HG03175 (cell line): ENCODE results near the gene PCDH15.
"Not testable (repeated sequence)": the region's sequence is repeated elsewhere in the genome, so short reads cannot be mapped to it uniquely, and the experiment has no call there.

Experiments
- ATAC-seq: cut with Tn5 transposase; IDR thresholded peaks from one replicate; pipeline ENCODE4 v1.9.1; 2021; ENCODE audit warnings: mild to moderate bottlenecking, moderate library complexity; ENCODE audit not compliant: unreplicated experiment

Gene PCDH15

DNA sequence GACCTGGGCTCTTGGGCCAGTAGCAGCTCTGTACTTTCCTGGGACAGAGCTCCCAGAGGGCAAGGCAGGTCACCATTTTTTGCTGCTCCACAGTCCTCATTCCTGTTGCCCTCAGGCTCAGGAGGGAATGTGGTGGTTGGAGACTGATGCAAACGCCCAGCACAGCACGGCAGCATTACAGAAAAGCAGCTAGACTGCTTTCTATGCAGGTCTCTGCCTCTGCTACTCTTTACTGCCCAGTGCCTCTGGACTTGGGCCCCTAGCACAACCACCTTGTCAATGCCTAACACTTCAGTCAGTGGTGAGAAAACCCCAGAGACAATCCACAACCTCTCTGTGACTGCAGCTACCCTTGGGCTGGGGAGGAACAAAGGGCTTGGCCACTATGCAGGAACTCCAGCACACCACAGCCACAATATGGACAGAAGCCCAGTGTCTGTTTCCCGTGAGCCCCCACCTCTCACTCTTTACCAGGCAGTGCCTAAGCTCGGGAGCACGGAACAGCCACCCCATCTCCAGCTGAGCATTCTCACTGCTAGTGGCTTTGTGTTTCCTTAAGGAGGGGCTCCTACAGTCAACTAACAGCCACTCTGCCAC lies 790.6 kb downstream of the PCDH15 start:
- ATAC-seq = no peak

DNA sequence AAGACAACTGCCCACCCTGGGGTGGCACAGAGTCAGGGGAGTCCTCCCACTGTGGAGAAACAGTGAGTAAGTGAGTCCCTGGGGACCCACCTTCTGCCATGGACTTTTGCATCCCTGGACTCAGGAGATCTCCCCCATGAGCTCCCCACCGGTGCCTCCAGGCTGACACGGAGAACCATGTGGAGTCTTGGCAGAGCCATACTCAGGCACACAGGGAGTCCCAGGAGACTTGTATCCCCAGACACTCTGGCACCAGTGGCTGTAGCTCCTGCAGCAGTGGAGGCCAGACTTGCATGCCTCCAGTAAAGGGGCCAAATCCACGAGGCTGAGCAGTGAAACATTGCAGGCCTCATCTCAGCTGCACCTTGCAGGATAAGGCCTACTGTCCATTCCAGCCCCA lies 791.4 kb downstream of the PCDH15 start:
- ATAC-seq = no peak

GRCh38 chr10:54002077-54002476 lies 799.0 kb downstream of the PCDH15 start:
- no peak for ATAC-seq

GRCh38 chr10:53997953-53998352 lies 803.1 kb downstream of the PCDH15 start:
- no peak for ATAC-seq

DNA sequence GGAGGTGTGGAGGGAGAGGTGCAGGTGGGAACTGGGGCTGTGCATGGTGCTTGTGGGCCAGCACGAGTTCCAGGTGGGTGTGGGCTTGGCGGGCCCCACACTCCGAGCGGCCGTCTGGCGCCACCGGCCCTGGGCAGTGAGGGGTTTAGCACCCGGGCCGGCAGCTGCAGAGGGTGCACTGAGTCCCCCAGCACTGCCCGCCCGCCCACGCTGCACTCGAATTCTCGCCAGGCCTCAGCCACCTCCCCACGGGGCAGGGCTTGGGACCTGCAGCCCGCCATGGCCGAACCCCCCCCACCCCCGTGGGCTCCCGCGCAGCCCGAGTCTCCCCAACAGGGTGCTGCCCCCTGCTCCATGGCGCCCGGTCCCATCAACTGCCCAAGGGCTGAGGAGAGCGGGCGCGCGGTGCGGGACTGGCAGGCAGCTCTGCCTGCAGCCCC lies 810.2 kb downstream of the PCDH15 start:
- ATAC-seq = no peak

- ATAC-seq = no peak
Measured at GRCh38 chr10:53983431-53983830, 817.6 kb downstream of the PCDH15 start.

DNA sequence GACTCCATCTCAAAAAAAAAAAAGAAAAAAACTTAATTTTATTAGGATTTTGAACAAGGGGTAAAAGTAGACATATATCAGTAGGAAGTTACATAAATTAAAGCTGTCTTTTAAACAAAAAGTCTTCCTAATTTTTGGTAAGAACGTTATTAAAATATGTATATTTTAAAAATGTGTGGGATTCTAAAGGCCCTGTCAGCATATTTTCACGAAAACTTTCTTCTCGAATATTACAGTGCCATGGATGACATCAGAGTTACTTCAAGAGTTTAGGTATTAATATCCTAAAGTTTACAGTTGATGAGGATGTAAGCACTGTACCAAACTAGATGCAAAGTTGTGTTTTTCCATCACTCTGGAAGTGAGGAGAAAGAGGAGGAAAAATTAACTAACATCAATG lies 820.8 kb downstream of the PCDH15 start:
- no peak for ATAC-seq

DNA sequence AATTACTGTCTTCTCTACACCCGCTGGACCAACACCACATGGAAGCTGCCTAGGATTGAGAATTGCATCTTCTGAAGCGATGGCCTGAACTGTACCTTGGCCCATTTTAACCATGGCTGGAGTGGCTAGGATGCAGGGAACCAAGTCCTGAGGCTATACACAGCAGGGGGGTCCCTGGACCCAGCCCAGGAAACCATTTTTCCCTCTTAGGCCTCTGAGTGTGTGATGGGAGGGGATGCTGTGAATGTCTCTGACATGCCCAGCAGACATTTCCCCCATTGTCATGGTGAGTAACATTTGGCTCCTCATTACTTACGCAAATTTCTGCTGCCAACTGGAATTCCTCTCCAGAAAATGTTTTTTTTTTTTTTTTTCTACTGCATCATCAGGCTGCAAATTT lies 822.7 kb downstream of the PCDH15 start:
- ATAC-seq = no peak

DNA sequence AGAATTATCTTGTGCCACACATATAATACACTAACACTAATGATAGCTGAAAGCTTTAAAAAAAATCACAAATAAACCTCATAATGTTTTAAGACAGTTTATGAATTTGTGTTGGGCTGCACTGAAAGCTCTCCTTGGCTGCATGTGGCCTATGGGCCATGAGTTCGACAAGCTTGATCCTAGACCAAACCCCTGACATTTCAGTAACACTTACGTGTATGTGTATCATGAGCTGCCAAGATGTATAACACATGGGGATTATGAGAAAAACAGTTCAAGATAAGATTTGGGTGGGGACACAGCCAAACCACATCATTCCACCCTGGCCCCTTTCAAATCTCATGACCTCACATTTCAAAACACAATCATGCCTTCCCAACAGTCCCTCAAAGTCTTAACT lies 823.8 kb downstream of the PCDH15 start:
- no peak for ATAC-seq

- ATAC-seq = no peak
Measured at GRCh38 chr10:53957401-53957800, 843.6 kb downstream of the PCDH15 start.

DNA sequence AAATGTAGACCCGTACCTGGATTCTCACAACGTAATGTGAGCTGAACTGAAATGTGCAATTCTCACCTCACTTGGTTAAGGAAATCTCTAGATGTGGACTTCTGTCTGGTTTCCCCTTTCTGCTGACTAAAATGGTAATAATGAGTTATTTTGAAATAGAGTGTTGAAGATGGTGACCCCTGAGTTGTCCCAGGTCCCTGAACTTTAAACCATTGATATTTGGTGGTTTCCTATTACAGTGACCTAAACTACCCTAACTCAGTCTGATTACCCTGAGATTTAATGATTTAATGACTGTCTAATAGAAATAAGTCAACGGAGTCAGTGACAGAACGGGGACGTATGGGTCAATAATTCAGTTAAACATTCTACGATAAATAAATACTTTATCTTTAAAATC lies 845.9 kb downstream of the PCDH15 start:
- no peak for ATAC-seq

GRCh38 chr10:53952698-53953630 lies 848.1 kb downstream of the PCDH15 start:
- no peak for ATAC-seq

- ATAC-seq = no peak
Measured at GRCh38 chr10:53939654-53940053, 861.4 kb downstream of the PCDH15 start.

GRCh38 chr10:53930648-53931047 lies 870.4 kb downstream of the PCDH15 start:
- ATAC-seq = no peak

GRCh38 chr10:53924051-53924700 lies 876.9 kb downstream of the PCDH15 start:
- ATAC-seq = not testable (repeated sequence)

DNA sequence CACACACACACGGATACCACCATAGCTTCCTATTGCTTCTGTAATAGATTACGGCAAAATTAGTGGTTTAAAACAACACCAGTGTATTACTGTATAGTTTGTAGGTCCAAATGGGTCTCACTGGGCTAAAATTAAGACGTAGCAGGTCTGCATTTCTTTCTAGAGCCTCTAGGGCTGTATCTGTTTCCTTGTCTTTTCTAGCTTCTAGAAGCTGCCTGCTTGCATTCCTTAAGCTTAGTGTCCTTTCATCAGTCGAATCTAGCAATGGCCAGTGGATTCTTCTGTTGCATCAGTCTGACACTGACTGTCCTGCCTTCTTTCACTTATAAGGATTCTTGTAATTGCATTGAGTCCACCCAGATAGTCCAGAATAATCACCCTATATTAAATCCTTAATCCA lies 882.3 kb downstream of the PCDH15 start:
- ATAC-seq = no peak

GRCh38 chr10:53909791-53910190 lies 891.2 kb downstream of the PCDH15 start:
- ATAC-seq = no peak

DNA sequence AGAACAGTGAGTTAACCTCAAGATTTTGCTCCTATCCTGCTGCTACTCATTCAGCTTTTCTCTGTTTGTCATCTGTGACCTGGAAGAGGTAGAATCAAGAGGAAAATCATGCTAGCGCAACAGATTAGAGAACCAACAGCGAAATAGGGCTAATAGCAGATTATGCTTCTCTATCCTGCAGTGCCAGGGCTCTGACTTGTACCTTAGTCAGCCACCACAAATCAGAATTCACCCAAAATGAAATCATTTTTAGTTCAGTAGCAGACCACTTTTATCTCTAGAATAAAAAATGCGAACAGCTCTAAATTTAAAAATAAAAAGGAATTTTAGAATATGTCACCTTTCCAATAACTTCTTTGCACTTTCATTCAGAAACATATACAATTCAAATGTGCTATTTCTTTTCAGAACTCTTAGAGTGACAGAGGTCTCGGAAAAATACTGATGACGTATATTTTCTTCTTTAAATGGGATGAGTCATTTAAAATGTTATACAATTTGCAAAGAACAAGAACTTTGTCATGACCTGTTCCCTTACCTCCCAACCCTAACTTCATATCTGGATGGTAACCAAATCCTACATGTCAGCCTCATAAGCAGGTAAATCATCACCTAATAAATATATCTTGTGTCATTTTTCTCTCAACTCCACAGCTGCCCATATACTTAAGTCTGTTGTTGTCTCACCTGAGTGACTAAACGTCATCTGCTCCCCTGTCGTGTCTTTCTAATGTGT lies 896.4 kb downstream of the PCDH15 start:
- ATAC-seq = no peak

DNA sequence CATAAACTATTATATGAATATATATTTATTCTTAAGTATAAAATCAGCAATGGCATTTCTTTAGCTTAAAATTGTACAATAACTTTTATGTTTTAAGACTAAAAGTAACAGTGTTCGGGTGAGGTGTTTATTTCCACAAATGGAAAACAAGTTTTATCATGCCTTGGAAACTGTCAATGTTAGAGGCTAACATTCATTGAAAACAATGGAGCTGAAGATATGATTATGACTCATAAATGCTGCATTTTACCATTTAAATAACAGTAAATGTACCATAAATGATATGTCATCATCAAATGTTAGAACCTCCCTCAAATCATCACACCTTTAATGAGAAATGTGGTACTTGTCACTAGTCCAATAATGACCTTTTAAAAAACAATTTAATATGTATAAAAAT lies 897.3 kb downstream of the PCDH15 start:
- no peak for ATAC-seq

DNA sequence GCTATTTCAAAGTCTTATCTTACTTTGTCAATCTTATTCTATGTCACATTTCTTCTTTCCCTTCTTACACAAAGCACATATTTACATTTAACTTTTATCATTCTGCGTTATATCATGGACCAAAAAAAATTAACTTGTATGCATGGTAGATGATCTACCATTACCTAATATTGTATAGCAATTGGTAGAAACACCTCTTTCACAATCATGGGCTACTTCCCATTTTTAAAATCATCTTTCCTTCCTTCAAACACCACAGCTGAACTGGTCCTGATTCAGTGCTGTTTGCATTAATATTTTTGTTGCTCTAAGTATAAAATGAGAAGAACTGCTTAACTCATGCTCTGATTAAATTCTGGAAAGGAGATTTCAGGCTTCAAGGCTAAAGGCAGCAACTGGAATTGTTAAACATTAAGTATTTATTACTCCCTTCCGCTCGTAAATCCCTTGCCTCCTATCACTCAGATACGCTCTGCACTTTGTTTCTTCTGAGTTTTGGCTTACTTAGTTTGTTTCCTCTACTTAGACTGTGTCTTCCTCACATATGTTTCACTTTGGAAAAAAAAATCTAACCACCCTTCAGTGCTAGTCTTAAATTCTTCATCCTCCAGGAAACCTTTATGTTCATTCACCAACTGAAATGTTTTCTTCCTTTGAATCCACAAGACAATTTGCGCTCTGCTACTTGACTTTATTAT lies 901.4 kb downstream of the PCDH15 start:
- ATAC-seq = no peak

DNA sequence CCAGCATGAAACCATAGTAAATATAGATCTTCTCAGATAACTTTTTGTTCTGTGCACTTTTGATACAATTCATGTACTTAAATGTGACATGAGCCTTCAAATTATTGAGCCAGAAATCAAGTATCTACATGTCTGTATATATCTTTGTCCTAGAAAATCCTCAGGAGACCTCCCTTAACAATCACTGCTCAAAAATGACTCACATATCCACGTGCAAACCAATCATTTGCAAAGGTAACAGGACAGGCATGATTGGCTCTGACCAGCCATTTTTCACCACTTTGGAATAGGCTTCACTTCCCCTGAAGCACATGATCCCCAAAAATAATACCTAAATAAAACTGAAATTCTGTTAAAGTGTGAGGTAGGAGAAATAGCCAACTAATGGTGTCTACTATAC lies 902.5 kb downstream of the PCDH15 start:
- no peak for ATAC-seq
